IPS-18a (cell line): ENCODE data around the gene SSH2.

Source experiments
- H3K27ac ChIP-seq: one replicate; pipeline ENCODE4 v1.5.1; 2013; ENCODE audit warnings: low read length
- H3K27me3 ChIP-seq: one replicate; pipeline ENCODE4 v1.6.1; 2013; ENCODE audit warnings: mild to moderate bottlenecking, low read length; ENCODE audit not compliant: control insufficient read depth, insufficient read depth
- H3K36me3 ChIP-seq: one replicate; pipeline ENCODE4 v1.6.1; 2013; ENCODE audit warnings: low read depth, low read length; ENCODE audit not compliant: control insufficient read depth
- H3K4me1 ChIP-seq: one replicate; pipeline ENCODE4 v1.6.1; 2013; ENCODE audit warnings: low read depth, low read length; ENCODE audit not compliant: control insufficient read depth
- H3K4me3 ChIP-seq: one replicate; pipeline ENCODE4 v1.5.1; 2013; ENCODE audit warnings: low read length
- H3K9ac ChIP-seq: one replicate; pipeline ENCODE4 v1.6.1; 2013; ENCODE audit warnings: mild to moderate bottlenecking, low read length, moderate library complexity
- H3K9me3 ChIP-seq: one replicate; pipeline ENCODE4 v1.6.1; 2013; ENCODE audit warnings: low read depth, low read length; ENCODE audit not compliant: control insufficient read depth

The SSH2 gene

DNA sequence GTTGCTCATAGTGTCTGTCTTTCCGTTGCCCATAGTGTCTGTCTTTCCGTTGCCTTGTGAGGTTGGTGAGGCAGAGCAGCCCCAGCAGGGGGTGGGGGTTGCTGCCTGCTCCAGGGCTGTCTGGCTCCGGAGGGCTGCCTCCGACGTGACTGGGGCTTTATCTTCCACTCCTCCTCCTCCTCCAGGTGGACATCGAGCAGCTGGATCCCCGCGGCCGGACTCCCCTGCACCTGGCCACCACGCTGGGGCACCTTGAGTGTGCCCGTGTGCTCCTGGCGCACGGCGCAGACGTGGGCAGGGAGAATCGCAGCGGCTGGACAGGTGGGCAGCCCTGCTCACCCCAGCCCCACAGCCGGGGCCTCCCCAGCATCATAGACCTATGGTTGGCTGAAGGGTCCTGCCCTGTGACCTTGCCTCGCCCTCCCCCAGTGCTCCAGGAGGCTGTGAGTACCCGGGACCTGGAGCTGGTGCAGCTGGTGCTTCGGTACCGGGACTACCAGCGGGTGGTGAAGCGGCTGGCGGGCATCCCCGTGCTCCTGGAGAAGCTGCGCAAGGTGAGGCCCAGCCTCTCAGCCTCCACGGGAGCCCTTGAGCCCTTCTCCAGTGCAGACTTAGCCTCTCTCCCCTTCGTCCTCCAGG lies 322.4 kb downstream of the SSH2 start:
- Histone ChIP-seq H3K9ac (no peak overlapping the region), H3K4me1 (no peaks in the 10 kb centered on the region), H3K9me3 (no peaks in the 10 kb centered on the region), H3K27ac (no peak overlapping the region), H3K27me3 (no peaks in the 10 kb centered on the region), H3K4me3 (no peak overlapping the region), H3K36me3 (no peaks in the 10 kb centered on the region)

DNA sequence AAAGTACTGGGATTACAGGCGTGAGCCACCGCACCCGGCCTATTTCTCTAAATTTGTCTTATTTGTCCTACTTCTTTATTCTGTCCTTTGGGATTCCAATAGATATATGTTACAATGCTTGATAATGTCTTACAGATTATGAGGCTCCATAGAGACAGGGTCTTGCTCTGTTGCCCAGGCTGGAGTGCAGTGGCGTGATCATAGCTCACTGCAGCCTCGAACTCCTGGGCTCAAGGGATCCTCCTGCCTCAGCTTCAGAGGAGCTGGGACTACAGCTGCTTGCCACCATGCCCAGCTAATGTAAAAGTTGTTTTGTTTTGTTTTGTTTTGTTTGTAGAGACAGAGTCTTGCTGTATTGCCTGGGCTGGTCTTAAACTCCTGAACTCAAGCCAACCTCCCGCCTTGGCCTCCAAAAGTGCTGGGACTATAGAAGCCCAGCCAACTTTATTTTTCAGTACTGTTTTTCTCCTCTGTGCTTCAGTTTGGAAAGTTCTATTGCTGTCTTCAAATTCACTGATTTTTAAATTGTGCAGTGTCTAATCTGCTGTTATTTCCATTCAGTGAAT lies 326.8 kb downstream of the SSH2 start:
- H3K27me3 ChIP-seq = no peaks in the 10 kb centered on the region

DNA sequence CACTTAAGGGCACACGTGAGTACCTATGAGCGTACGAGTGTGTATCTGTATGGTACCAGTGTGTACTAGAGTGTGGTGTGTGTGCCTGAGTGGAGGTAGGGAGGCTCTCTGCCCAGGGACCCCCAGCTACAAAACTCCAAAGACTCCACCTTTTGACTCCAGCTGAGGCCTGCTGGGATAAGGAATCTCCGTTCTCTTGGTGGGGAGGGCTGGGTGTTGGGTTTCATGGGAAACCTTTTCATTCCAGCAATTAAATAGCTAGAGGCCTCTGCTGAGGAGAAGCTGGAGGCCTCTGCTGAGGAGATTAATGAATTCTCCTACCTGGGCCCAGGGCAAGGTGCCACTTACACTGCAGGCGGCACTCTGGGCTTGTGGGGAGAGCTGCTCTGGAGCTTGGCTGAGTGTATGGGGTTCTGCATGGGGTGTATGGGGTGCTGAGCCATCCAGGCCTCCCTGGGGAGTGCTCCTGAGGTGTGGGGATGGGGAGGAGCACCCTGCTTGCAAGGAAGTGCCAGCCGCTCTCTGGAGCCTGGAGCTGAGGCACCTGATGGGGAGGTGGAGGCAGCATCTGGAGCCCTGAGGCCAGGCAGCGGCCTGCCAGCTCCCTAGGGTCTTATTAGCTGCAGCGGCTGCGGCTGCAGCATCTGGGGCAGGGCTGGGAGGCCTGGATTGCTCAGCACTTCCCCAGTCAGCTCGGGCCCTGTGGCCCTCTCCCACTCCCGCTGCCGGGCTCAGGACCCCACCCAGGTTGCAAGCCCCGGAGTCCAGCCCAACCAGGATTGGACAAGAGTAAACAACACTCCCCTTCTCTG lies 332.5 kb downstream of the SSH2 start:
- Histone ChIP-seq H3K27ac (no peak overlapping the region), H3K4me3 (peak overlapping the region; percentile 12), H3K9me3 (no peaks in the 10 kb centered on the region)

More for the DNA sequence above, 326.8 kb downstream of the SSH2 start:
- no peak overlapping the region for H3K4me3 ChIP-seq
- H3K9ac ChIP-seq = no peak overlapping the region
- no peak overlapping the region for H3K27ac ChIP-seq
- H3K9me3 ChIP-seq = no peaks in the 10 kb centered on the region
- no peaks in the 10 kb centered on the region for H3K36me3 ChIP-seq
- no peaks in the 10 kb centered on the region for H3K4me1 ChIP-seq

DNA sequence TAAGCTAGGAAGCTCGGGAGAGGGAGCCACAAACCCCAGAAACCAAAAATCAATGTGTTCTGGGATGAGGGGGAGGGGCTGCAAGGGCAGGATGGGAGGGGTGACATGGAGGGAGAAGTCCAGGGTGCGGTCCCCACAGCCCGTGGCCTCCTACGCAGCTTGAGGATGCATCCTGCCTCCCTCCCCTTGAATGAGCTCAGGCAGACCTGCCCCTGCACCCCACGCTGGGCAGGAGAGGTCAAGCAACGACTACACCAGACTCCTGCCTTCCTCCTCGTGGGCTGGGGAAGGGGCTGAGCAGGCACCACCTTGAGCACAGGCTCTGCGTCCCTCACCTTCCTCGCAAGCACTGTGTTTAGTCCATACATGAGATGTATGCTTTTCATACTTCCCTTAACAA lies 333.2 kb downstream of the SSH2 start:
- Histone ChIP-seq H3K27ac (no peak overlapping the region), H3K9me3 (no peaks in the 10 kb centered on the region), H3K4me3 (no peak overlapping the region), H3K4me1 (peaks cover 31% of the 10 kb centered on the region), H3K9ac (no peak overlapping the region), H3K27me3 (no peaks in the 10 kb centered on the region), H3K36me3 (no peaks in the 10 kb centered on the region)

More for the DNA sequence above, 332.5 kb downstream of the SSH2 start:
- Histone ChIP-seq H3K9ac (no peak overlapping the region), H3K4me1 (peaks cover 23% of the 10 kb centered on the region), H3K36me3 (no peaks in the 10 kb centered on the region), H3K27me3 (no peaks in the 10 kb centered on the region)

DNA sequence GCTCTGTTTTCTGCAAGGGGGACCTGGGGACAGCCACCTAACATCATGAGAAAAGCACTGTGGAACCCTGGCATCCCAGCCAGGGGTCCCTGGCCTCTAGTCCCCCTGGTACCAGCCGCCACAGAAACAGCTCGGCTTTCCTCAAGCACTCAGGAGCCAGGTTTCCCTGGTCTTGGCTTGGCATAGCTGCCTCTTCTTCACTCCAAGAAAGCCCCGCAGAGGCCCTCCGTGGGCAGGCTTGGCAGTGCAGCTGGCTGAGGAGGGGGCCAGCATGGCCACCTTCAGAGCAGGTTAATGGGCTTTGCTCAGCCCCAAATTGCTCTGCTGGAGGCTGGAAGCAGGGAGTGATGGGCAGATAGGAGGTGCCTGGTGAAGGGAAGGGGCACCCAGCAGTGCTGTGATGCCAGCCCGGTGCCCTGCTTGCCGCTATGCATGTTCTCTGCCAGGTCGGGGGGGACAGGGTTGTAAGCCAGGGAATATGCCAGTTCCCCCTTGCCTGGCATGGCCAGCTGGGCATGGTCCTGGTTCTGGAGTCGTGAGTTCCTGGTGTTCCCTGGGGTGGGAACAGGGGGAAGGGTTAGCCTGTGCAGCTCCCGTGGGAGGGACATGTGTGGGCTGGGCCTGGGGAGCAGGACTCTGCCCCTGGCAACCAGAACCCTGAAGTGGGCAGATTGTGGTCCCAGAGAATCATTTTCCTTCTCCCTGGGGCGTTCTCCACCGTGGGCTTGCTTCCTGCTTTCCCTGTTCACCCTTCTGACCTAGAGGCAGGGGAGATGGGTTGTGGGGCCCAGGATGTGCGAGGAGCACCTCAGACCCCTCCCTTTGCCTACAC lies 333.9 kb downstream of the SSH2 start:
- peaks cover 31% of the 10 kb centered on the region for H3K4me1 ChIP-seq
- no peaks in the 10 kb centered on the region for H3K36me3 ChIP-seq
- no peaks in the 10 kb centered on the region for H3K27me3 ChIP-seq
- no peaks in the 10 kb centered on the region for H3K9me3 ChIP-seq
- no peak overlapping the region for H3K27ac ChIP-seq
- H3K9ac ChIP-seq = no peak overlapping the region
- no peak overlapping the region for H3K4me3 ChIP-seq

DNA sequence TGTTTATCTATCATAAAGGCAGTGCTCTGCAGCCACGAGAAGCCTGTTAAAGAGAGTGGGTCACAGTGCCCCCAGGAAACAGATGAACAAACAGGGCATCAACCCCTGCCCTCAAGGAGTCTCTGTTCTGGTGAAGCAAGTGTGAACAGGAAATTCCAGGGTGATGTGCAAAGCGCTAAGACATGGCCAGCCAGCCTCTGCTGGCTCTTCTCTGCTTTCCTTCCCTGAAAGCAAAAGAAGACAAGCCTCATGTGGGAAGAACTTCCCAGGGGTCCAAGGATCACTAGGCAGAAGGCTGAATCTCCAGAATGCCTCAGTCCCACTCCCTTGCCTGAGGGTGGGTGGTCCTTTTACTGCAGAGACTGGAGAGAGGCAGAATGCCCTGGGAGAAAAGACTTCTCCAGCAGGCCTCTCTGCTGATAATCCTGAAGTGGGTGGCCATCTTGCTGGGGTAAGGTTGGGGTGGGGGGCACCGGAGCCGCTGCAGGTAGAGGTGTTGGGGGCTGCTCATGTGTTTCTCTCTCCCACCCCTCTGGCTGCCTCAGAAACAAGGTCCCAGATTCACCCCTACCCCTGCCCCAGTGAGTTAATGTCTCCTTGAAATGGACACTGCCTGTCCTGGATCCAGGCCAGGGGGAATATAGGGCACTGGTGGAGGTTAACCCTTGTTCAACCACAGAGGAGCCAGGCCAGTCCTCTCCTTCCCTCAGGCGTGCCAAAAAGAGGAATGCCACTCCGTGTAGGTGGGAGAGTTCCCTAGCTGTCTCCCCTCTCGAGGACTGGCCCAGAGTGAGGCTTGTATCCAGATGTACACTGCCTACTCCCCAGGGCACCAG lies 334.7 kb downstream of the SSH2 start:
- no peak overlapping the region for H3K27ac ChIP-seq
- H3K9ac ChIP-seq = no peak overlapping the region
- H3K4me1 ChIP-seq = peaks cover 36% of the 10 kb centered on the region
- peaks cover 2% of the 10 kb centered on the region for H3K27me3 ChIP-seq
- no peak overlapping the region for H3K4me3 ChIP-seq
- no peaks in the 10 kb centered on the region for H3K36me3 ChIP-seq
- no peaks in the 10 kb centered on the region for H3K9me3 ChIP-seq

DNA sequence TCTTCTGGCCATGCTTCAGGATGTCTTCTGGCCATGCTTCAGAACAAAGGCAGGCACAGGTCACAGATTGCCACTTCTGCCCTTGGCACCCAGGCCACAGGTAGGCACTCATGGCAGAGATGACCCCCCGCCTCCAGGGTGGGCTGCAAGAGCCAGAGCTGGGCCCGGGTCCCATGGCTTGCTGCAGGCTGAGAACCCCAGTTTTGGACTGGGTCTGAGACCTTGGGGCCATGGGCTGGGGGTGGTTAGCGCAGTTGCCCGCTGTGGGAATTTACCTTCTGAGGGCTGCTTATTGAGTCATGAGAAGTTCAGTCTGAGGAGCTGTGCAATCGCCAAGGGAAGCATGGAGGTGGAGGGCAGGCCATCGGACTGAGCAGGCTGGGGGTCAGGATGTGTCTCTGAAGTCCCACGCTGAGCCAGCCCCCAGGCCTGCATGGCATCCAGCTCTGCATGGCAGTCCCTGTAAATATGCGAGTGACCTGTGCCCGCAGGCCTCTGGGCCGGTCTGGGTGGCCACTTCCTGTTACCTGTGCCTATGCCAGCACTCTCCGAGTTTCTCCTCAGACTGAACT lies 335.4 kb downstream of the SSH2 start:
- Histone ChIP-seq H3K4me3 (peak overlapping the region; percentile 71), H3K27ac (no peak overlapping the region), H3K9ac (no peak overlapping the region)

DNA sequence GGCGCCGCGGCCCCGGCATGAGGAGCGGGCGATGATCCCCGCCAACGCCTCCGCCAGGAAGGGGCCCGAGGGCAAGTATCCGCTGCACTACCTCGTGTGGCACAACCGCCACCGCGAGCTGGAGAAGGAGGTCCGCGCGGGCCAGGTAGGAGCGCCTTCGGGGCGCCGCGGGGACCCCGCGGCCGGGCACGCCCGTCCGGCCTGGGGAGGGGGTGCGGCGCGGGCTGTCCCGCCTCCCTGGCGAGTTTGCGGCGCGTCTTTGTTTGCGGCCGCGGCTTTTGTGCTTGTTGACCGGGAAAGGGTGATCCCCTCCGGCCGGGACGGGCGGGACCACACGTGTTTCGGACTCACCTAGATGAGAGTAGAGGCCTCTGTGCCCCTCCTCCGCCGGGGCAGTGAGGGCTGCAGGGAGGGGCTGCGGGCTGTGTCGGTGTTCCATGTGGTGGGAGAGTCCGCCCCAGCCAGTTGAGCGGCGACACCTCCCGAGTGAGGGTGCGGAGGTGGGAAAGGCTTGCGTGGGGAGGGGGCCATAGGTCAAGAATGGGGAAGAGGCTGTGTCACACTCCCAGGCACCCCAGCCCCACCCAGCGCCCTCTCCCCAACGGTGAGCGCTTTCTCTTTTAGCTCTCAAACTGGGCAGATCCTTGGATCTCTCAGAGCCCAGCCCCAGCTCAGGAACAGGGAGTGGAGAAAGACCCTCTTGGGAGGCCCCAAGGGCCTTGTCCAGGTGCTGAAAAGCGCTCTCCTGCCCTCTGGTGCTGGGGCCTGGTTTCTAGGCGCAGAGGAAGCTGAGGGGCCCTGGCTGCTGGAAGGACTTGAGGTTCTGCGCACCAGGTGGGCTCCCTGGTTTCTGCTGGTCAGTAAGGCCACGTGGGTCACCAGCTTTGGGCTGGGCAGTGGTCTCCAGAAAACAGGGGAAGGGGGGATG lies 336.2 kb downstream of the SSH2 start:
- Histone ChIP-seq H3K9me3 (no peaks in the 10 kb centered on the region), H3K4me1 (peaks cover 42% of the 10 kb centered on the region), H3K27me3 (peaks cover 8% of the 10 kb centered on the region), H3K27ac (no peak overlapping the region), H3K9ac (peak overlapping the region; percentile 33), H3K4me3 (peak overlapping the region; percentile 71), H3K36me3 (no peaks in the 10 kb centered on the region)

More for the DNA sequence above, 335.4 kb downstream of the SSH2 start:
- H3K9me3 ChIP-seq = no peaks in the 10 kb centered on the region
- peaks cover 42% of the 10 kb centered on the region for H3K4me1 ChIP-seq
- peaks cover 8% of the 10 kb centered on the region for H3K27me3 ChIP-seq
- no peaks in the 10 kb centered on the region for H3K36me3 ChIP-seq

DNA sequence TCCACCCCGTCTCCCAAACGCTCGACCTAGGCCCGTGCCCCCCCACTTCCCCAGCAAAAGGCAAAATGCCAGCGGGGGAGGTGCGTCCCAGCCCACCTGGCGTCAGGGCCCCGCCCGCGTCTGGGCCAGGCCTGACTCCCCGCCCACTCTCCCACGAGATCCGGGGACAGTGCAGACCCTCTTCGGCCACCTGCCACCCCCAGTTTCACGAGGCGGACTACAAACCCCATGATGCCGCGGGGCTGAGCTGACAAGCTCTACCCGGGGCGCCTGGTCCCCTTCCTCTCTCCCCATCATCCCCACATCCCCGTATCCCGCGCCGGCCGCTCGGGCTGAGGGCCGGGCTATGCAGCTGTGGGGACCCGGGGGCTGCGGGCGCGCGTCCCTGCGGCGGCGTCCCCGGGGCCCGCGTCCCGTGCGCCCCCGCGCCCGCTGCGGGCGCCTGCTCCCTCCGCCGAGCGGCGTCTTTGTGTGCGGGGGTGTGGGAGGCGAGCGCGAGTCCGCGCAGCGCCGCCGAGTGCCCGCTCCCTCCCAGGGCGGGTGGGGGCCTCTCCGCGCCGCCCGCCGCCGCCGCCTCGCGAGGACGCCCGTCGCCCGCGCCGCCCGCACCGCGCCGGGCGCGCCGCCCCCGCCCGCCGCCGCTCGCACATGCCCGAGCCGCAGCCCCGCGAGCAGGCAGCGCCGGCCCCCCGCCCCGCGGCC lies 337.0 kb downstream of the SSH2 start, which contains the start of gene ANKRD13B:
Gene ANKRD13B, plus strand, starts transcription at position 283 of the 702 bp plus-strand sequence. CDS start 490 bp downstream, outside the sequence.
- no peaks in the 10 kb centered on the region for H3K9me3 ChIP-seq
- H3K9ac ChIP-seq = peak within 1 kb of the TSS; percentile 33
- H3K27me3 ChIP-seq = peaks cover 8% of the 10 kb centered on the region
- peaks cover 48% of the 10 kb centered on the region for H3K4me1 ChIP-seq
- H3K4me3 ChIP-seq = peak within 1 kb of the TSS; percentile 82
- H3K27ac ChIP-seq = no peak within 1 kb of the TSS
- H3K36me3 ChIP-seq = no peaks in the 10 kb centered on the region
